Measurements from ENCODE around the gene SHROOM2.

SHROOM2 gene

GRCh38 chrX:9980927-9981326, 194.7 kb downstream of the SHROOM2 start:
- H3K79me2 ChIP-seq (ENCODE audit: control insufficient read depth, insufficient read depth, low read length, unreplicated experiment) = no peaks in the 10 kb centered on the region

GRCh38 chrX:9983441-9983840, 197.2 kb downstream of the SHROOM2 start:
- Histone ChIP-seq H3K79me2 (ENCODE audit: control insufficient read depth, insufficient read depth, low read length, unreplicated experiment) (no peaks in the 10 kb centered on the region), H2AFZ (ENCODE audit: low read length, unreplicated experiment) (no peak overlapping the region), H3K27ac (ENCODE audit: low read depth, low read length) (no peak overlapping the region), H3K4me3 (ENCODE audit: low read depth, low read length) (no peak overlapping the region), H3K36me3 (ENCODE audit: insufficient read depth, low read length) (no peaks in the 10 kb centered on the region), H3K4me1 (ENCODE audit: control insufficient read depth, insufficient read depth, low read length, unreplicated experiment) (no peaks in the 10 kb centered on the region), H3K27me3 (ENCODE audit: insufficient read depth, low read length) (no peaks in the 10 kb centered on the region)

More at GRCh38 chrX:9980927-9981326, 194.7 kb downstream of the SHROOM2 start:
- no peaks in the 10 kb centered on the region for H3K4me1 ChIP-seq (ENCODE audit: control insufficient read depth, insufficient read depth, low read length, unreplicated experiment)
- H2AFZ ChIP-seq (ENCODE audit: low read length, unreplicated experiment) = no peak overlapping the region
- H3K27me3 ChIP-seq (ENCODE audit: insufficient read depth, low read length) = no peaks in the 10 kb centered on the region
- no peak overlapping the region for H3K4me3 ChIP-seq (ENCODE audit: low read depth, low read length)
- H3K36me3 ChIP-seq (ENCODE audit: insufficient read depth, low read length) = no peaks in the 10 kb centered on the region
- no peak overlapping the region for H3K27ac ChIP-seq (ENCODE audit: low read depth, low read length)

- Histone ChIP-seq H3K4me1 (ENCODE audit: control insufficient read depth, insufficient read depth, low read length, unreplicated experiment) (no peaks in the 10 kb centered on the region), H3K27me3 (ENCODE audit: insufficient read depth, low read length) (no peaks in the 10 kb centered on the region), H2AFZ (ENCODE audit: low read length, unreplicated experiment) (no peak overlapping the region), H3K4me3 (ENCODE audit: low read depth, low read length) (no peak overlapping the region), H3K79me2 (ENCODE audit: control insufficient read depth, insufficient read depth, low read length, unreplicated experiment) (no peaks in the 10 kb centered on the region), H3K27ac (ENCODE audit: low read depth, low read length) (no peak overlapping the region), H3K36me3 (ENCODE audit: insufficient read depth, low read length) (no peaks in the 10 kb centered on the region)
Measured at GRCh38 chrX:9983846-9984245, 197.6 kb downstream of the SHROOM2 start.

GRCh38 chrX:9988762-9989161, 202.5 kb downstream of the SHROOM2 start:
- H3K79me2 ChIP-seq (ENCODE audit: control insufficient read depth, insufficient read depth, low read length, unreplicated experiment) = no peaks in the 10 kb centered on the region
- no peak overlapping the region for H3K27ac ChIP-seq (ENCODE audit: low read depth, low read length)
- H3K27me3 ChIP-seq (ENCODE audit: insufficient read depth, low read length) = no peaks in the 10 kb centered on the region
- no peak overlapping the region for H2AFZ ChIP-seq (ENCODE audit: low read length, unreplicated experiment)
- H3K36me3 ChIP-seq (ENCODE audit: insufficient read depth, low read length) = no peaks in the 10 kb centered on the region
- H3K4me3 ChIP-seq (ENCODE audit: low read depth, low read length) = no peak overlapping the region
- no peaks in the 10 kb centered on the region for H3K4me1 ChIP-seq (ENCODE audit: control insufficient read depth, insufficient read depth, low read length, unreplicated experiment)

GRCh38 chrX:9992061-9992460, 205.8 kb downstream of the SHROOM2 start:
- Histone ChIP-seq H3K4me3 (ENCODE audit: low read depth, low read length) (no peak overlapping the region), H3K79me2 (ENCODE audit: control insufficient read depth, insufficient read depth, low read length, unreplicated experiment) (no peaks in the 10 kb centered on the region), H3K27ac (ENCODE audit: low read depth, low read length) (no peak overlapping the region), H3K27me3 (ENCODE audit: insufficient read depth, low read length) (no peaks in the 10 kb centered on the region), H3K4me1 (ENCODE audit: control insufficient read depth, insufficient read depth, low read length, unreplicated experiment) (no peaks in the 10 kb centered on the region), H3K36me3 (ENCODE audit: insufficient read depth, low read length) (no peaks in the 10 kb centered on the region), H2AFZ (ENCODE audit: low read length, unreplicated experiment) (no peak overlapping the region)

GRCh38 chrX:9992724-9993123, 206.5 kb downstream of the SHROOM2 start:
- H3K79me2 ChIP-seq (ENCODE audit: control insufficient read depth, insufficient read depth, low read length, unreplicated experiment) = no peaks in the 10 kb centered on the region
- no peak overlapping the region for H3K27ac ChIP-seq (ENCODE audit: low read depth, low read length)
- H2AFZ ChIP-seq (ENCODE audit: low read length, unreplicated experiment) = no peak overlapping the region
- H3K36me3 ChIP-seq (ENCODE audit: insufficient read depth, low read length) = no peaks in the 10 kb centered on the region
- H3K4me3 ChIP-seq (ENCODE audit: low read depth, low read length) = no peak overlapping the region
- no peaks in the 10 kb centered on the region for H3K4me1 ChIP-seq (ENCODE audit: control insufficient read depth, insufficient read depth, low read length, unreplicated experiment)
- no peaks in the 10 kb centered on the region for H3K27me3 ChIP-seq (ENCODE audit: insufficient read depth, low read length)

GRCh38 chrX:9995855-9996339, 209.7 kb downstream of the SHROOM2 start:
- H3K36me3 ChIP-seq (ENCODE audit: insufficient read depth, low read length) = no peaks in the 10 kb centered on the region
- no peaks in the 10 kb centered on the region for H3K79me2 ChIP-seq (ENCODE audit: control insufficient read depth, insufficient read depth, low read length, unreplicated experiment)
- no peak overlapping the region for H2AFZ ChIP-seq (ENCODE audit: low read length, unreplicated experiment)
- no peak overlapping the region; the same call in 1 of the 2 replicates for H3K4me3 ChIP-seq (ENCODE audit: low read depth, low read length)
- no peaks in the 10 kb centered on the region for H3K4me1 ChIP-seq (ENCODE audit: control insufficient read depth, insufficient read depth, low read length, unreplicated experiment)
- no peaks in the 10 kb centered on the region for H3K27me3 ChIP-seq (ENCODE audit: insufficient read depth, low read length)
- no peak overlapping the region for H3K27ac ChIP-seq (ENCODE audit: low read depth, low read length)

- Histone ChIP-seq H3K36me3 (ENCODE audit: insufficient read depth, low read length) (no peaks in the 10 kb centered on the region), H2AFZ (ENCODE audit: low read length, unreplicated experiment) (no peak overlapping the region), H3K27ac (ENCODE audit: low read depth, low read length) (no peak overlapping the region), H3K27me3 (ENCODE audit: insufficient read depth, low read length) (no peaks in the 10 kb centered on the region), H3K4me1 (ENCODE audit: control insufficient read depth, insufficient read depth, low read length, unreplicated experiment) (peaks cover 5% of the 10 kb centered on the region), H3K79me2 (ENCODE audit: control insufficient read depth, insufficient read depth, low read length, unreplicated experiment) (no peaks in the 10 kb centered on the region), H3K4me3 (ENCODE audit: low read depth, low read length) (no peak overlapping the region)
Measured at GRCh38 chrX:9997041-9997440, 210.8 kb downstream of the SHROOM2 start.

- H3K27me3 ChIP-seq (ENCODE audit: insufficient read depth, low read length) = no peaks in the 10 kb centered on the region
- H3K36me3 ChIP-seq (ENCODE audit: insufficient read depth, low read length) = no peaks in the 10 kb centered on the region
- no peaks in the 10 kb centered on the region for H3K79me2 ChIP-seq (ENCODE audit: control insufficient read depth, insufficient read depth, low read length, unreplicated experiment)
- H3K4me1 ChIP-seq (ENCODE audit: control insufficient read depth, insufficient read depth, low read length, unreplicated experiment) = peaks cover 5% of the 10 kb centered on the region
- H3K4me3 ChIP-seq (ENCODE audit: low read depth, low read length) = no peak overlapping the region
- no peak overlapping the region for H2AFZ ChIP-seq (ENCODE audit: low read length, unreplicated experiment)
- H3K27ac ChIP-seq (ENCODE audit: low read depth, low read length) = no peak overlapping the region
Measured at GRCh38 chrX:9997524-9997923, 211.3 kb downstream of the SHROOM2 start.

Measured in ACC112 (cell line).